Lung (tissue), 12 donors: Measurements from ENCODE around the gene SLC25A48. TPM values are rescaled to one million over a fixed set of nuclear protein-coding genes. Genes with fewer than 3 reads are reported as not detected.
A peak's percentile ranks its signal among the peaks of the same experiment; 100 is the strongest.

Source experiments
- ATAC-seq: fragments of 200-7000 bp; cut with Tn5 transposase; one replicate; pipeline ENCODE4 v1.9.1; 2020; ENCODE audit warnings: moderate number of reproducible peaks; ENCODE audit not compliant: insufficient read depth, low FRiP score
- DNase-seq, 3 donors: peaks; one replicate each; pipeline ENCODE4 v3.0.0-alpha.2; 2013 to 2017
- H3K27ac ChIP-seq, 2 donors: one replicate each; pipeline ENCODE4 v1.5.1; 2013; ENCODE audit warnings: mild to moderate bottlenecking in 2 of 2, moderate library complexity in 2 of 2, control low read depth in 1 of 2, inconsistent platforms in 1 of 2, low read depth in 1 of 2, low read length in 1 of 2
- H3K27me3 ChIP-seq, 3 donors: one replicate each; pipeline ENCODE4 v1.5.1; 2013; ENCODE audit warnings: low read length in 2 of 3; ENCODE audit not compliant: control insufficient read depth in 3 of 3, insufficient read depth in 3 of 3
- H3K36me3 ChIP-seq, 4 donors: one replicate each; pipeline ENCODE4 v1.5.1; 2013; ENCODE audit warnings: low read length in 4 of 4, mild to moderate bottlenecking in 1 of 4, moderate library complexity in 1 of 4; ENCODE audit not compliant: control insufficient read depth in 4 of 4, insufficient read depth in 4 of 4
- H3K4me1 ChIP-seq, 5 donors: one replicate each; pipeline ENCODE4 v1.5.1; 2013; ENCODE audit warnings: low read length in 5 of 5, mild to moderate bottlenecking in 2 of 5, moderate library complexity in 1 of 5; ENCODE audit not compliant: control insufficient read depth in 5 of 5, insufficient read depth in 5 of 5
- H3K4me3 ChIP-seq: one replicate; pipeline ENCODE4 v1.5.1; 2013; ENCODE audit warnings: mild to moderate bottlenecking, control low read depth, moderate library complexity
- H3K9ac ChIP-seq, 2 donors: one replicate each; pipeline ENCODE4 v1.5.1; 2013; ENCODE audit warnings: low read length in 2 of 2, control low read depth in 1 of 2; ENCODE audit not compliant: insufficient read depth in 1 of 2
- H3K9me3 ChIP-seq, 4 donors: one replicate each; pipeline ENCODE4 v1.5.1; 2013; ENCODE audit warnings: low read length in 3 of 4, mild to moderate bottlenecking in 1 of 4, moderate library complexity in 1 of 4; ENCODE audit not compliant: control insufficient read depth in 4 of 4, insufficient read depth in 3 of 4
- CTCF ChIP-seq: IDR thresholded peaks from 2 replicates; pipeline ENCODE4 v1.5.1; 2012; ENCODE audit warnings: mild to moderate bottlenecking; ENCODE audit errors: control extremely low read depth, extremely low read depth
- WGBS, 2 donors: extraction: QIAGEN DNeasy Blood & Tissue Kit; methylation state at CpG; one replicate each; pipeline ENCODE4 v1.1.7; 2013; 5-methylcytosine and 5-hydroxymethylcytosine counted together
- polyA plus RNA-seq, 2 donors: library from polyadenylated mRNA; stranded (reverse); fragments of 200-250 nt; gene quantifications; one replicate each; pipeline ENCODE4 v1.2.1, GENCODE V29; 2013
- total RNA-seq, 2 donors: library from RNA; depleted of rRNA in 1 of 2; stranded (reverse); fragments of >200 nt in 1 of 2; gene quantifications; one replicate each; pipeline ENCODE4 v1.2.1, GENCODE V29; 2014 to 2021
- donor health status: control.
- donor health status: control.
- donor health status: Bipolar disorder and iron deficiency.
- donor health status: healthy.
- donor health status: DM: yes; HTN: yes; CAD: no.

SLC25A48 gene
- total and polyA plus RNA-seq, 4 donors, result not detected

GRCh38 chr5:135822959-135823358 is 11.5 kb upstream of the SLC25A48 start:
- no peaks in the 10 kb centered on the region for H3K4me1 ChIP-seq
- DNase-seq (no peak), ATAC-seq (no peak)
- no peak overlapping the region for H3K27ac ChIP-seq
- no peaks in the 10 kb centered on the region for H3K27me3 ChIP-seq
- no peak overlapping the region for H3K9ac ChIP-seq
- no peak overlapping the region for H3K4me3 ChIP-seq
- no peaks in the 10 kb centered on the region for H3K9me3 ChIP-seq
- H3K36me3 ChIP-seq, result no peaks in the 10 kb centered on the region
- no peak for TF ChIP-seq CTCF
- WGBS, 2 donors, result 81 to 89% methylated on average over 4 of the region's 4 CpGs

GRCh38 chr5:135823881-135824280 is 10.6 kb upstream of the SLC25A48 start:
- Histone ChIP-seq H3K27me3 (no peaks in the 10 kb centered on the region), H3K9me3 (no peaks in the 10 kb centered on the region), H3K27ac (no peak overlapping the region), H3K9ac (no peak overlapping the region), H3K4me1 (no peaks in the 10 kb centered on the region), H3K36me3 (no peaks in the 10 kb centered on the region), H3K4me3 (no peak overlapping the region)
- DNase-seq (peak in 1 of 3 donors; percentile 39), ATAC-seq (no peak)
- TF ChIP-seq CTCF, result no peak
- WGBS, 2 donors, result 19 to 44% methylated on average over 1 of the region's 1 CpG

GRCh38 chr5:135824541-135825041 is 9.9 kb upstream of the SLC25A48 start:
- 77 to 83% methylated on average over 7 of the region's 7 CpGs for WGBS, 2 donors
- ATAC-seq (no peak), DNase-seq (no peak)
- H3K36me3 ChIP-seq, result no peaks in the 10 kb centered on the region
- H3K27me3 ChIP-seq, result no peaks in the 10 kb centered on the region
- TF ChIP-seq CTCF, result no peak
- H3K4me3 ChIP-seq, result no peak overlapping the region
- H3K27ac ChIP-seq, result no peak overlapping the region
- no peaks in the 10 kb centered on the region for H3K9me3 ChIP-seq
- no peak overlapping the region for H3K9ac ChIP-seq
- no peaks in the 10 kb centered on the region for H3K4me1 ChIP-seq
